HL-60 (cell line): ENCODE measurements around the gene DAZL.

Experiments used
- DNase-seq, 2 experiments: peaks; one replicate each; pipeline ENCODE4 v3.0.0-alpha.2; 2010 to 2020; ENCODE audit warnings: low read depth in 1 of 2, low spot score in 1 of 2
- H3K27ac ChIP-seq: fragments of 250-450 bp; sonication (Bioruptor Pico); replicated peaks from 2 replicates; pipeline ENCODE4 v1.5.1; 2020; ENCODE audit warnings: mild to moderate bottlenecking, moderate library complexity
- H3K27me3 ChIP-seq: fragments of 250-450 bp; sonication (Bioruptor Pico); 2 replicates; pipeline ENCODE4 v1.5.1; 2021; ENCODE audit warnings: mild to moderate bottlenecking, moderate library complexity; ENCODE audit not compliant: insufficient read depth, poor library complexity, severe bottlenecking
- H3K4me3 ChIP-seq: replicated peaks from 2 replicates; pipeline ENCODE4 v1.5.1; 2011; ENCODE audit warnings: mild to moderate bottlenecking, control low read depth, low read length; ENCODE audit not compliant: insufficient read depth
- GABPA ChIP-seq: IDR thresholded peaks from 2 replicates; pipeline ENCODE4 v1.6.1; 2012; ENCODE audit warnings: low read depth
- POLR2AphosphoS5 ChIP-seq: IDR thresholded peaks from 2 replicates; pipeline ENCODE4 v1.6.1; 2012; ENCODE audit warnings: low read depth
- SPI1 ChIP-seq: IDR thresholded peaks from 2 replicates; pipeline ENCODE4 v1.6.1; 2012; ENCODE audit warnings: low read depth, mild to moderate bottlenecking, borderline replicate concordance
- TF ChIP-seq, protein P1 (sequence below): IDR thresholded peaks from 2 replicates; pipeline ENCODE4 v1.6.1; 2012; ENCODE audit warnings: low read depth; ENCODE audit not compliant: insufficient replicate concordance
- TF ChIP-seq, protein P2 (sequence below): IDR thresholded peaks from one replicate; pipeline ENCODE4 v1.5.1; 2011; ENCODE audit warnings: low read length, control low read depth, inconsistent platforms; ENCODE audit not compliant: insufficient read depth

The DAZL gene

DNA sequence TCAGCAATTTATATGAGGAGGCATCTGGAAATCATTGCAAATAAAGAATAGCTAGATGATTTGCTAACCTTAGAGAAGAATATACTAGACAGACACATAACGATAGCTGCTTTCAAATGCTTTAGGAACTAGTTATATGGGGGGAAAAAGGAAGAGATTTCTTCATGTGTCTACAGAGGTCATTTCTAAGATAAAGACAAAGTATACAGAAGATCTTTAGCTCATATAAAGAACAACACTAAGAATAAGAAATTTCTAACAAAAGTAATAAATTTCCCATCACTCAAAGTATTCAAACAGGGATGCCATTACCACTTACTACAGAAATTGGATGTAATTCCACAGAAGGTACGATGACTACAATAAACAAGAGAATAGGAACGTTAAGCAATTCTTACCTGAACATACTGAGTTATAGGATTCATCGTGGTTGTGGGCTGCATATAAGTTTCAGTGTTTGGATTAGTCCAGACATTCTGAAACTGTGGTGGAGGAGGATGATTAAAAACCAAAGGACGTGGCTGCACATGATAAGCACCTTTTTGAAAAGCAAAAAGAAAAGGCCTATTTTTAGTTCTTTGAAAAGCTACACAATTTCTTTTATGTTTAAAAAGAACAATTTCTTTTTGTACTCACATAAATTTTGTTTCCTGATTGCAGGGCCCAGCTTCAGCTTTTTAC lies 8.7 kb downstream of the DAZL start:
- H3K27ac ChIP-seq, result no peak overlapping the region
- H3K4me3 ChIP-seq, result no peak overlapping the region
- no peak for DNase-seq
- TF ChIP-seq, protein P1, sequence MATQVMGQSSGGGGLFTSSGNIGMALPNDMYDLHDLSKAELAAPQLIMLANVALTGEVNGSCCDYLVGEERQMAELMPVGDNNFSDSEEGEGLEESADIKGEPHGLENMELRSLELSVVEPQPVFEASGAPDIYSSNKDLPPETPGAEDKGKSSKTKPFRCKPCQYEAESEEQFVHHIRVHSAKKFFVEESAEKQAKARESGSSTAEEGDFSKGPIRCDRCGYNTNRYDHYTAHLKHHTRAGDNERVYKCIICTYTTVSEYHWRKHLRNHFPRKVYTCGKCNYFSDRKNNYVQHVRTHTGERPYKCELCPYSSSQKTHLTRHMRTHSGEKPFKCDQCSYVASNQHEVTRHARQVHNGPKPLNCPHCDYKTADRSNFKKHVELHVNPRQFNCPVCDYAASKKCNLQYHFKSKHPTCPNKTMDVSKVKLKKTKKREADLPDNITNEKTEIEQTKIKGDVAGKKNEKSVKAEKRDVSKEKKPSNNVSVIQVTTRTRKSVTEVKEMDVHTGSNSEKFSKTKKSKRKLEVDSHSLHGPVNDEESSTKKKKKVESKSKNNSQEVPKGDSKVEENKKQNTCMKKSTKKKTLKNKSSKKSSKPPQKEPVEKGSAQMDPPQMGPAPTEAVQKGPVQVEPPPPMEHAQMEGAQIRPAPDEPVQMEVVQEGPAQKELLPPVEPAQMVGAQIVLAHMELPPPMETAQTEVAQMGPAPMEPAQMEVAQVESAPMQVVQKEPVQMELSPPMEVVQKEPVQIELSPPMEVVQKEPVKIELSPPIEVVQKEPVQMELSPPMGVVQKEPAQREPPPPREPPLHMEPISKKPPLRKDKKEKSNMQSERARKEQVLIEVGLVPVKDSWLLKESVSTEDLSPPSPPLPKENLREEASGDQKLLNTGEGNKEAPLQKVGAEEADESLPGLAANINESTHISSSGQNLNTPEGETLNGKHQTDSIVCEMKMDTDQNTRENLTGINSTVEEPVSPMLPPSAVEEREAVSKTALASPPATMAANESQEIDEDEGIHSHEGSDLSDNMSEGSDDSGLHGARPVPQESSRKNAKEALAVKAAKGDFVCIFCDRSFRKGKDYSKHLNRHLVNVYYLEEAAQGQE, result no peak
- no peak for TF ChIP-seq GABPA
- TF ChIP-seq, protein P2, sequence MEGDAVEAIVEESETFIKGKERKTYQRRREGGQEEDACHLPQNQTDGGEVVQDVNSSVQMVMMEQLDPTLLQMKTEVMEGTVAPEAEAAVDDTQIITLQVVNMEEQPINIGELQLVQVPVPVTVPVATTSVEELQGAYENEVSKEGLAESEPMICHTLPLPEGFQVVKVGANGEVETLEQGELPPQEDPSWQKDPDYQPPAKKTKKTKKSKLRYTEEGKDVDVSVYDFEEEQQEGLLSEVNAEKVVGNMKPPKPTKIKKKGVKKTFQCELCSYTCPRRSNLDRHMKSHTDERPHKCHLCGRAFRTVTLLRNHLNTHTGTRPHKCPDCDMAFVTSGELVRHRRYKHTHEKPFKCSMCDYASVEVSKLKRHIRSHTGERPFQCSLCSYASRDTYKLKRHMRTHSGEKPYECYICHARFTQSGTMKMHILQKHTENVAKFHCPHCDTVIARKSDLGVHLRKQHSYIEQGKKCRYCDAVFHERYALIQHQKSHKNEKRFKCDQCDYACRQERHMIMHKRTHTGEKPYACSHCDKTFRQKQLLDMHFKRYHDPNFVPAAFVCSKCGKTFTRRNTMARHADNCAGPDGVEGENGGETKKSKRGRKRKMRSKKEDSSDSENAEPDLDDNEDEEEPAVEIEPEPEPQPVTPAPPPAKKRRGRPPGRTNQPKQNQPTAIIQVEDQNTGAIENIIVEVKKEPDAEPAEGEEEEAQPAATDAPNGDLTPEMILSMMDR, result no peak
- TF ChIP-seq SPI1, result no peak
- TF ChIP-seq POLR2AphosphoS5, result no peak
- H3K27me3 ChIP-seq, result no peaks in the 10 kb centered on the region

DNA sequence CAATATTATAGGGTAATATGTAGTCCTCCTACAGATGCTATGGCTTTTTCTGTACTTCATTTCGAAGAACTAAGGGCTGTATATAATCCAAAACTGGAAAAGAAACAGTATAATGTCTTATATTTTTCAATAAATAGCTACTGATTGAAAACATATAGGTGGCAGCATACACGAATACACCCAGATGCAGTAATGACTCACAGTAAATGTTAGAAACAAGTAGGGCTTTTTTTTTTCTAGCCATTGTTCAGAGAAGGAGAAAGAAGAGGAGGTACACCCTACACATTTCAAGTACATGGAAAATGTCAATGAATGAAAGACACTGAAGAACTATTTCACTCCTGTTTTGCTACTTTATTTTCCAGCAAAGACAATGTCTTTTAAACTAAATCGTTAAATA lies 9.4 kb downstream of the DAZL start:
- Histone ChIP-seq H3K27ac (no peak overlapping the region), H3K27me3 (no peaks in the 10 kb centered on the region), H3K4me3 (no peak overlapping the region)
- no peak for DNase-seq
- no peak for TF ChIP-seq SPI1
- TF ChIP-seq GABPA, result no peak
- TF ChIP-seq, protein P1, result no peak
- no peak for TF ChIP-seq POLR2AphosphoS5

DNA sequence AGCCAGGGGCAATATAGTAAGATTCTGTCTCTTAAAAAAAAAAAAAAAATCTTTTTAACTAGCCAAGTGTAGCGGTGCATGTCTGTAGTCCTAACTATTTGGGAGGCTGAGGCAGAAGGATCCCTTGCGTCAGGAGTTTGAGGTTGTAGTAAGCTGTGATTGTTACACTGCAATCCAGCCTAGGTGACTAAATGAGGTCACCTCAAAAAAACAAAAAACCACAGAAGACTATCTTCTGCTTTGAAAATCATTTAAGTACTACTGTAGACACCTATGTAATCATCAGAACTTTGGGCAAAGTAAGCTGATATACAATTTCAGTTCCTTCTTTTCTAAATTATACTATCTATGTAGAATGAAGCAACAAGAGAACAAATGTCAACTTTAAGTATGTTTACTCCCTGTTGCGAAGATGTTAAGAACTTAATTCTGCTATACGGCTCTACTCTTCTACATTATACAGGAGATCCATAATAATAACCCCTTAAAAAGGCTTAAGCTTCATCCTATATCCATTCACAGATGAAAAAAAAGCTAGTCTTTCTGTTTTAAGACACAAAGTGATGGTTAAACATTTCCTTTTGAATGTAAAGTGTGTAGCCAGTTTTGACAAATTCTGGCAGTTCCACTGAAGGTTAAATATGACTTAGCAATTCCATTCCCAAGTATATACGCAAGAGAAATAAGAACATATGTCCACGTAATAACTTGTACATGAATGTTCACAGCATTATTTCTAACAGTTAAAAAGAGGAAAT lies 15.2 kb downstream of the DAZL start:
- Histone ChIP-seq H3K27me3 (no peaks in the 10 kb centered on the region), H3K27ac (no peak overlapping the region), H3K4me3 (no peak overlapping the region)
- DNase-seq, result no peak
- TF ChIP-seq, protein P2, result no peak
- TF ChIP-seq SPI1 (no peak), GABPA (no peak), POLR2AphosphoS5 (no peak)

DNA sequence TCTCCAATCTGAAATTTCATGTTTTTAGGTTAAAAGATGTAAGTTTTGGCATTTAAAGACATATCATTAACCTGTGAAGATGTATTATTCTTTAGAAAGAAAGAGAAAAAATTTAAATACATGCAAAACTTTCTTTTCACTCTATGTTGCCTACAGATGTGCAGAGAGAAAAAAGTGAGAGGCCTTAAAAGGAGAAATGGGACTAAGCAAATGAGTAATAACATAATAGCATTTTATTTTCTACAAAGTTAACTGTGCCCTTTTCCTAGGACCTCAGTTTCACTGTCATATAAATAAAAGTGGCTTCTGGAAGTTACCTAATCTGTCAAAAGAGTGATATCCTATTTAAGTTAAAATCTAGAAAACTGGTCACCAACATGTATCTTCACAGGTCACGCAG lies 16.1 kb downstream of the DAZL start:
- Histone ChIP-seq H3K27me3 (no peaks in the 10 kb centered on the region), H3K27ac (no peak overlapping the region)
- TF ChIP-seq, protein P1, result no peak
- TF ChIP-seq SPI1 (no peak), POLR2AphosphoS5 (no peak), GABPA (no peak)
- TF ChIP-seq, protein P2, result no peak

More for the DNA sequence above, 16.1 kb downstream of the DAZL start:
- H3K4me3 ChIP-seq, result no peak overlapping the region
- no peak for DNase-seq
